ENCODE measurements around the gene ITGA8. TPM values are rescaled to one million over a fixed set of nuclear protein-coding genes. Genes with fewer than 3 reads are reported as not detected.

ITGA8 gene
- total RNA-seq, 1 experiment from 2014 or later, result 0.02 TPM

GRCh38 chr10:15758618-15759017 lies 38.9 kb upstream of the ITGA8 start:
- no peak overlapping the region for H3K9ac ChIP-seq (ENCODE audit: low read length)
- no peaks in the 10 kb centered on the region for H3K36me3 ChIP-seq (ENCODE audit: control insufficient read depth in 1 of 2, insufficient read depth in 2 of 2, low read length in 2 of 2)
- peaks cover 17% of the 10 kb centered on the region; the same call in 1 of the 2 replicates for H3K27me3 ChIP-seq (ENCODE audit: insufficient read depth, low read length)
- ChIA-PET RAD21 (ENCODE audit: low non-redundant PET in 1 of 2, low total read pairs in 2 of 2, uncharacterized antibody in 2 of 2, unreplicated experiment in 2 of 2) (no interaction called here), POLR2A (no interaction called here), CTCF (no interaction called here)
- ATAC-seq (no peak), DNase-seq (ENCODE audit: low read depth, low spot score) (no peak)
- no peaks in the 10 kb centered on the region for H3K9me2 ChIP-seq (ENCODE audit: insufficient read depth)
- no peak overlapping the region for H3K27ac ChIP-seq (ENCODE audit: low read depth, low read length)
- no peak overlapping the region for H3K4me3 ChIP-seq (replicated peaks in 1 of 2; ENCODE audit: low read depth in 1 of 2, low read length in 2 of 2)
- no peaks in the 10 kb centered on the region for H3K9me3 ChIP-seq (ENCODE audit: control insufficient read depth in 1 of 2, insufficient read depth in 1 of 2, low read depth in 1 of 2, low read length in 2 of 2)
- no peak overlapping the region for H2AFZ ChIP-seq (ENCODE audit: low read depth, low read length, poor library complexity, severe bottlenecking)
- no peak overlapping the region for H3K4me2 ChIP-seq (ENCODE audit: low read length)
- BruUV-seq (replicated peaks), result no TSS peak
- TF ChIP-seq EZH2 (IDR thresholded peaks at IDR 0.05) (no peak), POLR2AphosphoS5 (IDR thresholded peaks at IDR 0.05; ENCODE audit: low read depth, low read length) (no peak), JUND (IDR thresholded peaks at IDR 0.05) (no peak), ELF1 (IDR thresholded peaks at IDR 0.05; ENCODE audit: borderline replicate concordance, low read depth) (no peak), ZNF274 (IDR thresholded peaks at IDR 0.05; ENCODE audit: low read depth, low read length) (no peak), FOSL1 (IDR thresholded peaks at IDR 0.05; ENCODE audit: low read depth) (no peak), EGR1 (IDR thresholded peaks at IDR 0.05; ENCODE audit: low read depth) (no peak), SP1 (IDR thresholded peaks at IDR 0.05; ENCODE audit: low read depth) (no peak), ZFX (IDR thresholded peaks at IDR 0.05) (no peak), CBX3 (IDR thresholded peaks at IDR 0.05; ENCODE audit: low read depth) (no peak), YY1 (IDR thresholded peaks at IDR 0.05; ENCODE audit: extremely low read depth, insufficient replicate concordance, low read depth, low read length) (no peak), SRF (IDR thresholded peaks at IDR 0.05; ENCODE audit: low read depth) (no peak), RAD21 (IDR thresholded peaks at IDR 0.05; ENCODE audit: low read depth) (no peak), CEBPB (IDR thresholded peaks at IDR 0.05; ENCODE audit: low read depth) (no peak), MAX (IDR thresholded peaks at IDR 0.05) (no peak), SIN3A (IDR thresholded peaks at IDR 0.05; ENCODE audit: low read depth) (no peak)
- TF ChIP-seq, protein P1, sequence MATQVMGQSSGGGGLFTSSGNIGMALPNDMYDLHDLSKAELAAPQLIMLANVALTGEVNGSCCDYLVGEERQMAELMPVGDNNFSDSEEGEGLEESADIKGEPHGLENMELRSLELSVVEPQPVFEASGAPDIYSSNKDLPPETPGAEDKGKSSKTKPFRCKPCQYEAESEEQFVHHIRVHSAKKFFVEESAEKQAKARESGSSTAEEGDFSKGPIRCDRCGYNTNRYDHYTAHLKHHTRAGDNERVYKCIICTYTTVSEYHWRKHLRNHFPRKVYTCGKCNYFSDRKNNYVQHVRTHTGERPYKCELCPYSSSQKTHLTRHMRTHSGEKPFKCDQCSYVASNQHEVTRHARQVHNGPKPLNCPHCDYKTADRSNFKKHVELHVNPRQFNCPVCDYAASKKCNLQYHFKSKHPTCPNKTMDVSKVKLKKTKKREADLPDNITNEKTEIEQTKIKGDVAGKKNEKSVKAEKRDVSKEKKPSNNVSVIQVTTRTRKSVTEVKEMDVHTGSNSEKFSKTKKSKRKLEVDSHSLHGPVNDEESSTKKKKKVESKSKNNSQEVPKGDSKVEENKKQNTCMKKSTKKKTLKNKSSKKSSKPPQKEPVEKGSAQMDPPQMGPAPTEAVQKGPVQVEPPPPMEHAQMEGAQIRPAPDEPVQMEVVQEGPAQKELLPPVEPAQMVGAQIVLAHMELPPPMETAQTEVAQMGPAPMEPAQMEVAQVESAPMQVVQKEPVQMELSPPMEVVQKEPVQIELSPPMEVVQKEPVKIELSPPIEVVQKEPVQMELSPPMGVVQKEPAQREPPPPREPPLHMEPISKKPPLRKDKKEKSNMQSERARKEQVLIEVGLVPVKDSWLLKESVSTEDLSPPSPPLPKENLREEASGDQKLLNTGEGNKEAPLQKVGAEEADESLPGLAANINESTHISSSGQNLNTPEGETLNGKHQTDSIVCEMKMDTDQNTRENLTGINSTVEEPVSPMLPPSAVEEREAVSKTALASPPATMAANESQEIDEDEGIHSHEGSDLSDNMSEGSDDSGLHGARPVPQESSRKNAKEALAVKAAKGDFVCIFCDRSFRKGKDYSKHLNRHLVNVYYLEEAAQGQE (IDR thresholded peaks at IDR 0.05; ENCODE audit: low read depth), result no peak
- TF ChIP-seq, protein P2, sequence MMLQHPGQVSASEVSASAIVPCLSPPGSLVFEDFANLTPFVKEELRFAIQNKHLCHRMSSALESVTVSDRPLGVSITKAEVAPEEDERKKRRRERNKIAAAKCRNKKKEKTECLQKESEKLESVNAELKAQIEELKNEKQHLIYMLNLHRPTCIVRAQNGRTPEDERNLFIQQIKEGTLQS (IDR thresholded peaks at IDR 0.05), result no peak
- H3K79me2 ChIP-seq (ENCODE audit: insufficient read depth, low read length), result no peaks in the 10 kb centered on the region
- no peaks in the 10 kb centered on the region for H3K4me1 ChIP-seq (ENCODE audit: control insufficient read depth in 1 of 2, insufficient read depth in 2 of 2, low read length in 2 of 2)
- H4K20me1 ChIP-seq (ENCODE audit: insufficient read depth), result no peaks in the 10 kb centered on the region
- intact Hi-C loops (cut with micrococcal nuclease), result no loop called here
